Subcutaneous abdominal adipose tissue (tissue), 5 donors: ENCODE measurements around the gene KDM4B.
"Not testable (repeated sequence)": the region's sequence is repeated elsewhere in the genome, so short reads cannot be mapped to it uniquely, and the experiment has no call there.

Experiments
- H3K27ac ChIP-seq: one replicate; pipeline ENCODE4 v1.7.0; 2013; ENCODE audit warnings: low read depth, mild to moderate bottlenecking, inconsistent platforms, low read length, moderate library complexity
- H3K27me3 ChIP-seq, 5 donors: one replicate each; pipeline ENCODE4 v1.7.0; 2013; ENCODE audit warnings: low read length in 5 of 5, inconsistent platforms in 1 of 5; ENCODE audit not compliant: control insufficient read depth in 5 of 5, insufficient read depth in 4 of 5
- H3K36me3 ChIP-seq, 5 donors: one replicate each; pipeline ENCODE4 v1.7.0; 2013; ENCODE audit warnings: low read length in 5 of 5; ENCODE audit not compliant: control insufficient read depth in 5 of 5, insufficient read depth in 5 of 5
- H3K4me1 ChIP-seq, 5 donors: one replicate each; pipeline ENCODE4 v1.7.0; 2013; ENCODE audit warnings: low read length in 5 of 5, mild to moderate bottlenecking in 3 of 5, moderate library complexity in 1 of 5; ENCODE audit not compliant: control insufficient read depth in 5 of 5, insufficient read depth in 5 of 5
- H3K4me3 ChIP-seq, 5 donors: one replicate each; pipeline ENCODE4 v1.7.0; 2013; ENCODE audit warnings: low read length in 5 of 5, low read depth in 1 of 5
- H3K9ac ChIP-seq, 5 donors: one replicate each; pipeline ENCODE4 v1.7.0; 2013; ENCODE audit warnings: low read length in 5 of 5, mild to moderate bottlenecking in 4 of 5, moderate library complexity in 3 of 5
- H3K9me3 ChIP-seq, 5 donors: one replicate each; pipeline ENCODE4 v1.7.0; 2013; ENCODE audit warnings: low read length in 5 of 5; ENCODE audit not compliant: control insufficient read depth in 5 of 5
- donor health status: healthy.
- donor health status: healthy.
- donor health status: healthy.
- donor health status: healthy.
- donor health status: healthy.

KDM4B gene

DNA sequence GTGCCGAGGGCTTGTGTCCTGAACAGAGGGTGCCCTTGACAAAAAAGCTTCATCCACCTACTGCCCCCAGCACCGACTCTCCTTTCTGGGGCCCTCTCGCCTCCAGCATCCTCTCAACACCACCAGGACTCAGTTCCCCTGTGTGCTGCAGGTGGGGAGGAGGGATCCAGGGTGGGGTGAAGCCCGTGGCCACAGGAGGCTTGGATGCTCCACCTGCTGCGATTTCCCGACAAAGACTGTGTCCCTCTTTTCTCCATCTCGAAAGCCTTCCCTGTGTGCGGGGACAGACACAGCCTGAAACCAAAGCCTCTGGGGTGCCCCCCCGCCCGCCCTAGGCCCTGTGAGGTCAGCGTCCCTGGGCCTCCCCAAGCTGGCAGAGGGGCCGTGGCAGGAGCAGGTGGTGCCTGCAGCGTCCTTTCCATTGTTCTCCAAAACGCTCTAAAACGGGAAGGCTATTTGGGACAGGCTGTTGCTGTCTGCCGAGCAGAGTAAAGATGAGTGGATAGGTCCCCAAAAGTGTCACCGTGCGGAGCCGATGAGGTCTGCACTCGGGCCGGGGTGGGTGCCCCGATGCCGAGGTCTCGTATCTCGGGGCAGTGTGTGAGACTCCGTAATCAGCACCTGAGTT is 186.0 kb downstream of the KDM4B start:
- Histone ChIP-seq H3K27me3 (no peaks in the 10 kb centered on the region), H3K9me3 (peaks cover 0 to 8% (median 0%) of the 10 kb centered on the region in 5 donors), H3K36me3 (peaks cover 0 to 23% (median 11%) of the 10 kb centered on the region in 5 donors), H3K27ac (no peak overlapping the region), H3K9ac (no peak overlapping the region), H3K4me1 (no peaks in the 10 kb centered on the region), H3K4me3 (no peak overlapping the region)

DNA sequence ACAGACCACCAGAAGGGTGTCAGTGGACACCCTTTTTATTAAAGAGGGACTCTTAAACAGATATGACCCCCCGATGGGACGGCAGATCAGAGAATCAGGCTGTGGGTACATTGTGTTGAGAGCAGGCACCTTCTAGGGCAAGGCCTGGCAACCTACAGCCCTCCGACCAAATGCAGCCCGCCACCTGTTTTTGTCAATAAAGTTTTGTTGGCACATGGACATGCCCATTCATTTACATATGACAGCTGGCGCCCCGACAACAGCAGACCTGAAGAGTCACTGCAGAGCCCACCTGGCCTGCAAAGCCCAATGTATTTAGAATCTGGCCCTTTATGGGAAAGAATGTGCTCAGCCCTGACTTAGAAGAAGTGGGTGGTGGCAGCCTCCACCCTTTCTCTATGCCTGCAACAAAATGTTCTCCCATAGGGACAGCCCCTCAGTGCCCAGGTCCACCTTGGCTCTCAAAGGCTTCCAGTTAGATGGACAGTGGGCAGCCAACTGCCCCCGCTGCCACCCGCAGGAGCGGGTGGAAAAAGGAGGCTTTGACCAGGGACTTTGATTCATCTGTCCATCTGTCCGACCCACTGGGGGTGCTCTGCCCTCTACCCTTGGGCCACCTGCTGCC is 186.8 kb downstream of the KDM4B start:
- H3K9ac ChIP-seq, result no peak overlapping the region
- no peak overlapping the region for H3K4me3 ChIP-seq
- no peaks in the 10 kb centered on the region for H3K27me3 ChIP-seq
- no peak overlapping the region for H3K27ac ChIP-seq
- no peaks in the 10 kb centered on the region for H3K4me1 ChIP-seq
- peaks cover 0 to 17% (median 6%) of the 10 kb centered on the region in 5 donors for H3K36me3 ChIP-seq
- H3K9me3 ChIP-seq, result peaks cover 0 to 8% (median 0%) of the 10 kb centered on the region in 5 donors

- H3K9ac ChIP-seq, result no peak overlapping the region
- H3K36me3 ChIP-seq, result peaks cover 0 to 12% (median 5%) of the 10 kb centered on the region in 5 donors
- H3K4me3 ChIP-seq, result no peak overlapping the region
- no peaks in the 10 kb centered on the region for H3K27me3 ChIP-seq
- peaks cover 0 to 8% (median 0%) of the 10 kb centered on the region in 5 donors for H3K9me3 ChIP-seq
- H3K4me1 ChIP-seq, result no peaks in the 10 kb centered on the region
- H3K27ac ChIP-seq, result no peak overlapping the region
Measured at GRCh38 chr19:5156231-5156986, 187.5 kb downstream of the KDM4B start.

GRCh38 chr19:5157186-5157585 is 188.3 kb downstream of the KDM4B start:
- Histone ChIP-seq H3K4me1 (no peaks in the 10 kb centered on the region), H3K27ac (no peak overlapping the region), H3K4me3 (no peak overlapping the region), H3K27me3 (no peaks in the 10 kb centered on the region), H3K9ac (no peak overlapping the region), H3K9me3 (peaks cover 0 to 8% (median 0%) of the 10 kb centered on the region in 5 donors), H3K36me3 (peaks cover 0 to 4% (median 2%) of the 10 kb centered on the region in 5 donors)

- not testable (repeated sequence) for H3K36me3 ChIP-seq, H3K27me3 ChIP-seq, H3K4me3 ChIP-seq, H3K27ac ChIP-seq, H3K9ac ChIP-seq, H3K9me3 ChIP-seq, H3K4me1 ChIP-seq
Measured at GRCh38 chr19:5158549-5159134, 189.7 kb downstream of the KDM4B start.

DNA sequence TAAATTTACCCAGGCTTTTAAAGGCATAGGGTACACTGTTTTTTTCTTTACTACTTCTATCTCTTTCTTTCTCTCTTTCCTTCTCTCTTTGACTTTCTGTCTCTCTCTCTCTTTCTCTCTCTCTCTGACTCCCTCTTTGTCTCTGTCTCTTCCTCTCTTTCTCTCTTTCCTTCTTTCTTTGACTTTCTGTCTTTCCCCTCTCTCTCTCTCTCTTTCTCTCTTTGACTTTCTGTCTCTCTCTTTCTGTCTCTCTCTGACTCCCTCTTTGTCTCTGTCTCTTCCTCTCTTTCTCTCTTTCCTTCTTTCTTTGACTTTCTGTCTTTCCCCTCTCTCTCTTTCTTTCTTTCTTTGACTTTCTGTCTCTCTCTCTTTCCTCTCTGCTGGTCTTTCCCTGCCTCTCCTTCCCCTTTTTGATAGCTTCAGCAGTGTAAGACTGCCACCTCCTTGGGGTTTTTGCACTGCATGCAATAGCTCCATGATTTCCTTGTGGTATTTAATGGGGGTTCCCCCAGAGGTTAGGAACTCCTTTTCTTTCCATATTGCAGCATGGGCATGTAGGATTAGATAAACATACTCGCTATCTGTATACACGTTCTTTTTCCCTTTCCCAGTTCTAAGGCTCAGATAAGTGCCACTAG is 191.4 kb downstream of the KDM4B start:
- not testable (repeated sequence) for H3K9ac ChIP-seq, H3K36me3 ChIP-seq, H3K9me3 ChIP-seq, H3K27ac ChIP-seq, H3K4me1 ChIP-seq, H3K4me3 ChIP-seq, H3K27me3 ChIP-seq

- H3K9ac ChIP-seq, H3K27me3 ChIP-seq, H3K27ac ChIP-seq, H3K9me3 ChIP-seq, H3K36me3 ChIP-seq, H3K4me1 ChIP-seq, H3K4me3 ChIP-seq: not testable (repeated sequence)
Measured at GRCh38 chr19:5164845-5165696, 196.2 kb downstream of the KDM4B start.

DNA sequence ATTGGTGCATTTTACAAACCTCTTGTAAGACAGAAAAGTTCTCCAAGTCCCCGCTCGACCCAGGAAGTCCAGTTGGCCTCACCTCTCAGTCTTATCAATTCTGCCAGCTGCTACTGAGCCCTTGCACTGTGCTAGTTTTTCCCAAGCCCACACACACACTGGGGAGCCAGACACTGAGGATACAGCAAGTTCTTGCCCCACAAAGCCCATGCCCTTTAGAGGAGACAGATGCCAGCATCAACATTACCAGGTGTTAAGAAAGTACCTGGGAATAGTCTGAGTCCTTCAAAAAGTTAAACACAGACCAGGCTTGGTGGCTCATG is 196.7 kb downstream of the KDM4B start:
- Histone ChIP-seq H3K9me3 (no peaks in the 10 kb centered on the region), H3K27ac (no peak overlapping the region), H3K9ac (no peak overlapping the region), H3K4me1 (no peaks in the 10 kb centered on the region), H3K36me3 (no peaks in the 10 kb centered on the region), H3K27me3 (no peaks in the 10 kb centered on the region), H3K4me3 (no peak overlapping the region)

- no peak overlapping the region for H3K27ac ChIP-seq
- no peaks in the 10 kb centered on the region for H3K9me3 ChIP-seq
- H3K4me1 ChIP-seq, result no peaks in the 10 kb centered on the region
- H3K27me3 ChIP-seq, result no peaks in the 10 kb centered on the region
- H3K36me3 ChIP-seq, result no peaks in the 10 kb centered on the region
- no peak overlapping the region for H3K9ac ChIP-seq
- H3K4me3 ChIP-seq, result no peak overlapping the region
Measured at GRCh38 chr19:5166262-5166661, 197.3 kb downstream of the KDM4B start.
